Measurements from ENCODE around the gene KCNMA1. TPM values are rescaled to one million over a fixed set of nuclear protein-coding genes. Genes with fewer than 3 reads are reported as not detected.

Gene KCNMA1
- polyA plus RNA-seq, 1 donor = 15.2 TPM

GRCh38 chr10:77478247-77478961, 159.2 kb downstream of the KCNMA1 start:
- no peak for DNase-seq

GRCh38 chr10:77475522-77475921, 162.1 kb downstream of the KCNMA1 start:
- DNase-seq = no peak

GRCh38 chr10:77474939-77475338, 162.7 kb downstream of the KCNMA1 start:
- DNase-seq = no peak

GRCh38 chr10:77474386-77474785, 163.2 kb downstream of the KCNMA1 start:
- DNase-seq = no peak

GRCh38 chr10:77472146-77472545, 165.5 kb downstream of the KCNMA1 start:
- no peak for DNase-seq

- DNase-seq = no peak
Observed at GRCh38 chr10:77471069-77471536, 166.5 kb downstream of the KCNMA1 start.

GRCh38 chr10:77467422-77467963, 170.1 kb downstream of the KCNMA1 start:
- no peak for DNase-seq

- no peak for DNase-seq
Observed at GRCh38 chr10:77463967-77464745, 173.5 kb downstream of the KCNMA1 start.

GRCh38 chr10:77463499-77463898, 174.1 kb downstream of the KCNMA1 start:
- no peak for DNase-seq

GRCh38 chr10:77461636-77462296, 175.8 kb downstream of the KCNMA1 start:
- DNase-seq = no peak

- DNase-seq = no peak
Observed at GRCh38 chr10:77459905-77460304, 177.7 kb downstream of the KCNMA1 start.

GRCh38 chr10:77458986-77459590, 178.5 kb downstream of the KCNMA1 start:
- DNase-seq = no peak

GRCh38 chr10:77457721-77458120, 179.9 kb downstream of the KCNMA1 start:
- peak; percentile 29 for DNase-seq

GRCh38 chr10:77457266-77457665, 180.3 kb downstream of the KCNMA1 start:
- no peak for DNase-seq

GRCh38 chr10:77456414-77456813, 181.2 kb downstream of the KCNMA1 start:
- DNase-seq = no peak

GRCh38 chr10:77455561-77455960, 182.0 kb downstream of the KCNMA1 start:
- no peak for DNase-seq

GRCh38 chr10:77452952-77453564, 184.6 kb downstream of the KCNMA1 start:
- DNase-seq = no peak

- no peak for DNase-seq
Observed at GRCh38 chr10:77451886-77452285, 185.7 kb downstream of the KCNMA1 start.

GRCh38 chr10:77448226-77448625, 189.4 kb downstream of the KCNMA1 start:
- no peak for DNase-seq

- DNase-seq = no peak
Observed at GRCh38 chr10:77446700-77447099, 190.9 kb downstream of the KCNMA1 start.

GRCh38 chr10:77445547-77445946, 192.1 kb downstream of the KCNMA1 start:
- DNase-seq = no peak

- no peak for DNase-seq
Observed at GRCh38 chr10:77444041-77444440, 193.6 kb downstream of the KCNMA1 start.

Data from hindlimb muscle (tissue), 1 donor.